ENCODE measurements around the gene GOLGA6C. TPM values are rescaled to one million over a fixed set of nuclear protein-coding genes. Genes with fewer than 3 reads are reported as not detected.

GOLGA6C gene
- total and polyA plus RNA-seq, 2 donors (not counting 3 experiments of a cell fraction or from before 2014, with no cell fraction given) = not detected

GRCh38 chr15:75227663-75228280 is 30.4 kb upstream of the GOLGA6C start:
- Histone ChIP-seq H3K79me2 (ENCODE audit: control insufficient read depth, insufficient read depth, low read length) (no peaks in the 10 kb centered on the region), H3K36me3 (ENCODE audit: control insufficient read depth in 2 of 2, extremely low read depth in 1 of 2, insufficient read depth in 2 of 2, low read length in 2 of 2) (no peaks in the 10 kb centered on the region), H3K4me3 (replicated peaks in 1 of 3; ENCODE audit: insufficient read depth in 1 of 3, low read depth in 1 of 3, low read length in 3 of 3) (no peak overlapping the region), H2AFZ (ENCODE audit: low read depth, low read length) (no peak overlapping the region), H4K20me1 (replicated peaks; ENCODE audit: control insufficient read depth, extremely low read depth, insufficient read depth, low read length) (no peaks in the 10 kb centered on the region), H3K27me3 (ENCODE audit: control insufficient read depth in 2 of 2, insufficient read depth in 2 of 2, low read length in 2 of 2) (peaks cover 1 to 3% of the 10 kb centered on the region in 2 experiments), H3K9me3 (replicated peaks; ENCODE audit: control insufficient read depth, insufficient read depth, low read length) (no peaks in the 10 kb centered on the region), H3K4me1 (ENCODE audit: control insufficient read depth, extremely low read depth, insufficient read depth, low read length) (no peaks in the 10 kb centered on the region), H3K9me1 (replicated peaks; ENCODE audit: control insufficient read depth, extremely low read depth, insufficient read depth, low read length) (no peaks in the 10 kb centered on the region), H3K9ac (replicated peaks; ENCODE audit: extremely low read depth, insufficient read depth, low read length) (no peak overlapping the region), H3K4me2 (ENCODE audit: insufficient read depth, low read length) (no peak overlapping the region), H3K27ac (ENCODE audit: insufficient read depth, low read depth, low read length) (no peak overlapping the region)
- BruUV-seq (replicated peaks) = no TSS peak
- dilution Hi-C loops (cut with MboI; ENCODE audit: extremely low pct_ligation_motif_present, low sequenced_read_pairs) (no loop called here), intact Hi-C loops (cut with micrococcal nuclease) (no loop called here)
- ChIA-PET POLR2A (no interaction called here), CTCF (no interaction called here)
- TF ChIP-seq, protein P1, sequence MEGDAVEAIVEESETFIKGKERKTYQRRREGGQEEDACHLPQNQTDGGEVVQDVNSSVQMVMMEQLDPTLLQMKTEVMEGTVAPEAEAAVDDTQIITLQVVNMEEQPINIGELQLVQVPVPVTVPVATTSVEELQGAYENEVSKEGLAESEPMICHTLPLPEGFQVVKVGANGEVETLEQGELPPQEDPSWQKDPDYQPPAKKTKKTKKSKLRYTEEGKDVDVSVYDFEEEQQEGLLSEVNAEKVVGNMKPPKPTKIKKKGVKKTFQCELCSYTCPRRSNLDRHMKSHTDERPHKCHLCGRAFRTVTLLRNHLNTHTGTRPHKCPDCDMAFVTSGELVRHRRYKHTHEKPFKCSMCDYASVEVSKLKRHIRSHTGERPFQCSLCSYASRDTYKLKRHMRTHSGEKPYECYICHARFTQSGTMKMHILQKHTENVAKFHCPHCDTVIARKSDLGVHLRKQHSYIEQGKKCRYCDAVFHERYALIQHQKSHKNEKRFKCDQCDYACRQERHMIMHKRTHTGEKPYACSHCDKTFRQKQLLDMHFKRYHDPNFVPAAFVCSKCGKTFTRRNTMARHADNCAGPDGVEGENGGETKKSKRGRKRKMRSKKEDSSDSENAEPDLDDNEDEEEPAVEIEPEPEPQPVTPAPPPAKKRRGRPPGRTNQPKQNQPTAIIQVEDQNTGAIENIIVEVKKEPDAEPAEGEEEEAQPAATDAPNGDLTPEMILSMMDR (IDR thresholded peaks at IDR 0.05; ENCODE audit: extremely low read depth in 1 of 2, insufficient read depth in 1 of 2, low read depth in 1 of 2, low read length in 2 of 2) = no peak
- no peak for TF ChIP-seq EZH2 (IDR thresholded peaks at IDR 0.05; ENCODE audit: borderline replicate concordance, low read depth, low read length, severe bottlenecking)
- TF ChIP-seq POLR2A (IDR thresholded peaks at IDR 0.05; ENCODE audit: low read depth, low read length) = no peak
- TF ChIP-seq MYC (IDR thresholded peaks at IDR 0.05; ENCODE audit: low read depth, low read length) = no peak
- TF ChIP-seq GATA2 (IDR thresholded peaks at IDR 0.05; ENCODE audit: insufficient read depth, insufficient read length, low read depth, low read length) = no peak
- no peak for TF ChIP-seq FOS (IDR thresholded peaks at IDR 0.05; ENCODE audit: borderline replicate concordance, insufficient read depth, low read length)
- TF ChIP-seq JUN (IDR thresholded peaks at IDR 0.05; ENCODE audit: borderline replicate concordance, insufficient read depth, insufficient read length, low read depth) = no peak
- TF ChIP-seq POLR2AphosphoS5 (IDR thresholded peaks at IDR 0.05; ENCODE audit: insufficient read depth, low read depth, low read length) = no peak
- TF ChIP-seq, protein P2, sequence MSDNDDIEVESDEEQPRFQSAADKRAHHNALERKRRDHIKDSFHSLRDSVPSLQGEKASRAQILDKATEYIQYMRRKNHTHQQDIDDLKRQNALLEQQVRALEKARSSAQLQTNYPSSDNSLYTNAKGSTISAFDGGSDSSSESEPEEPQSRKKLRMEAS (IDR thresholded peaks at IDR 0.05; ENCODE audit: insufficient read depth, insufficient read length) = no peak
- DNase-seq (ENCODE audit: low read depth, low spot score) = no peak
- no peak for FAIRE-seq
